ENCODE data around the gene FAM171A1.

- TF ChIP-seq, protein P1, sequence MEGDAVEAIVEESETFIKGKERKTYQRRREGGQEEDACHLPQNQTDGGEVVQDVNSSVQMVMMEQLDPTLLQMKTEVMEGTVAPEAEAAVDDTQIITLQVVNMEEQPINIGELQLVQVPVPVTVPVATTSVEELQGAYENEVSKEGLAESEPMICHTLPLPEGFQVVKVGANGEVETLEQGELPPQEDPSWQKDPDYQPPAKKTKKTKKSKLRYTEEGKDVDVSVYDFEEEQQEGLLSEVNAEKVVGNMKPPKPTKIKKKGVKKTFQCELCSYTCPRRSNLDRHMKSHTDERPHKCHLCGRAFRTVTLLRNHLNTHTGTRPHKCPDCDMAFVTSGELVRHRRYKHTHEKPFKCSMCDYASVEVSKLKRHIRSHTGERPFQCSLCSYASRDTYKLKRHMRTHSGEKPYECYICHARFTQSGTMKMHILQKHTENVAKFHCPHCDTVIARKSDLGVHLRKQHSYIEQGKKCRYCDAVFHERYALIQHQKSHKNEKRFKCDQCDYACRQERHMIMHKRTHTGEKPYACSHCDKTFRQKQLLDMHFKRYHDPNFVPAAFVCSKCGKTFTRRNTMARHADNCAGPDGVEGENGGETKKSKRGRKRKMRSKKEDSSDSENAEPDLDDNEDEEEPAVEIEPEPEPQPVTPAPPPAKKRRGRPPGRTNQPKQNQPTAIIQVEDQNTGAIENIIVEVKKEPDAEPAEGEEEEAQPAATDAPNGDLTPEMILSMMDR (IDR thresholded peaks at IDR 0.05) = no peak
- no peak for TF ChIP-seq POLR2AphosphoS5 (IDR thresholded peaks at IDR 0.05)
Observed at GRCh38 chr10:15225511-15225910, 145.6 kb downstream of the FAM171A1 start.

All from prostate gland (tissue), 2 donors.